ENCODE measurements around the gene BARHL2. TPM values are rescaled to one million over a fixed set of nuclear protein-coding genes. Genes with fewer than 3 reads are reported as not detected.

BARHL2 gene
- polyA plus RNA-seq, 3 donors from 2014 or later: not detected

GRCh38 chr1:90712915-90713730, 4.0 kb downstream of the BARHL2 start:
- Mint-ChIP-seq H3K4me1 (peaks cover 12 to 17% of the 10 kb centered on the region in 2 donors), H3K9me3 (peaks cover 0 to 4% (median 0%) of the 10 kb centered on the region in 6 donors), H3K27me3 (ENCODE audit: low read depth in 3 of 3) (peaks cover 41 to 61% (median 57%) of the 10 kb centered on the region in 3 donors), H3K36me3 (peaks cover 0 to 4% (median 0%) of the 10 kb centered on the region in 3 donors), H3K4me3 (peak overlapping the region in 1 of 5 donors; percentile 34), H3K27ac (no peak overlapping the region)
- DNase-seq: no peak

GRCh38 chr1:90712153-90712856, 4.8 kb downstream of the BARHL2 start:
- Mint-ChIP-seq H3K27me3 (ENCODE audit: low read depth in 3 of 3) (peaks cover 45 to 64% (median 60%) of the 10 kb centered on the region in 3 donors), H3K4me3 (no peak overlapping the region), H3K4me1 (peaks cover 10 to 14% of the 10 kb centered on the region in 2 donors), H3K9me3 (peaks cover 0 to 4% (median under 1%) of the 10 kb centered on the region in 6 donors), H3K27ac (no peak overlapping the region), H3K36me3 (peaks cover 0 to 4% (median 0%) of the 10 kb centered on the region in 3 donors)
- DNase-seq: no peak

- H3K9me3 Mint-ChIP-seq: peaks cover 0 to 4% (median under 1%) of the 10 kb centered on the region in 6 donors
- H3K36me3 Mint-ChIP-seq: peaks cover 0 to 4% (median 0%) of the 10 kb centered on the region in 3 donors
- no peak overlapping the region for H3K4me3 Mint-ChIP-seq
- H3K4me1 Mint-ChIP-seq: peaks cover 11 to 14% of the 10 kb centered on the region in 2 donors
- H3K27ac Mint-ChIP-seq: no peak overlapping the region
- peaks cover 41 to 60% (median 57%) of the 10 kb centered on the region in 3 donors for H3K27me3 Mint-ChIP-seq (ENCODE audit: low read depth in 3 of 3)
- DNase-seq: no peak
Observed at GRCh38 chr1:90711696-90712095, 5.4 kb downstream of the BARHL2 start.

GRCh38 chr1:90710579-90711536, 6.2 kb downstream of the BARHL2 start:
- Mint-ChIP-seq H3K9me3 (peaks cover 0 to 7% (median under 1%) of the 10 kb centered on the region in 6 donors), H3K27me3 (ENCODE audit: low read depth in 3 of 3) (peaks cover 37 to 58% (median 51%) of the 10 kb centered on the region in 3 donors), H3K36me3 (peaks cover 0 to 4% (median 0%) of the 10 kb centered on the region in 3 donors), H3K4me3 (no peak overlapping the region), H3K4me1 (peaks cover 10 to 12% of the 10 kb centered on the region in 2 donors), H3K27ac (no peak overlapping the region)
- DNase-seq: no peak

GRCh38 chr1:90709535-90709934, 7.6 kb downstream of the BARHL2 start:
- H3K4me1 Mint-ChIP-seq: peaks cover 10 to 12% of the 10 kb centered on the region in 2 donors
- peaks cover 47 to 62% (median 52%) of the 10 kb centered on the region in 3 donors for H3K27me3 Mint-ChIP-seq (ENCODE audit: low read depth in 3 of 3)
- H3K9me3 Mint-ChIP-seq: peaks cover 0 to 19% (median under 1%) of the 10 kb centered on the region in 6 donors
- DNase-seq: no peak
- H3K27ac Mint-ChIP-seq: no peak overlapping the region
- no peak overlapping the region for H3K4me3 Mint-ChIP-seq
- H3K36me3 Mint-ChIP-seq: peaks cover 0 to 10% (median 0%) of the 10 kb centered on the region in 3 donors

GRCh38 chr1:90708826-90709225, 8.3 kb downstream of the BARHL2 start:
- peaks cover 42 to 61% (median 52%) of the 10 kb centered on the region in 3 donors for H3K27me3 Mint-ChIP-seq (ENCODE audit: low read depth in 3 of 3)
- no peak overlapping the region for H3K27ac Mint-ChIP-seq
- peaks cover 0 to 10% (median 0%) of the 10 kb centered on the region in 3 donors for H3K36me3 Mint-ChIP-seq
- no peak for DNase-seq
- H3K4me1 Mint-ChIP-seq: peaks cover 10 to 12% of the 10 kb centered on the region in 2 donors
- H3K4me3 Mint-ChIP-seq: no peak overlapping the region
- peaks cover 0 to 22% (median under 1%) of the 10 kb centered on the region in 6 donors for H3K9me3 Mint-ChIP-seq

- no peak overlapping the region for H3K4me3 Mint-ChIP-seq
- peaks cover 10 to 12% of the 10 kb centered on the region in 2 donors for H3K4me1 Mint-ChIP-seq
- DNase-seq: no peak
- peaks cover 0 to 7% (median 0%) of the 10 kb centered on the region in 3 donors for H3K36me3 Mint-ChIP-seq
- peaks cover 39 to 63% (median 49%) of the 10 kb centered on the region in 3 donors for H3K27me3 Mint-ChIP-seq (ENCODE audit: low read depth in 3 of 3)
- H3K9me3 Mint-ChIP-seq: peaks cover 0 to 22% (median 0%) of the 10 kb centered on the region in 6 donors
- H3K27ac Mint-ChIP-seq: no peak overlapping the region
Observed at GRCh38 chr1:90708236-90708786, 8.8 kb downstream of the BARHL2 start.

- DNase-seq: no peak
- Mint-ChIP-seq H3K9me3 (peaks cover 0 to 22% (median 0%) of the 10 kb centered on the region in 6 donors), H3K27ac (no peak overlapping the region), H3K27me3 (ENCODE audit: low read depth in 3 of 3) (peaks cover 36 to 55% (median 41%) of the 10 kb centered on the region in 3 donors), H3K36me3 (peaks cover 0 to 6% (median 0%) of the 10 kb centered on the region in 3 donors), H3K4me3 (peak overlapping the region in 2 of 5 donors; percentile 2 to 32), H3K4me1 (peaks cover 10 to 12% of the 10 kb centered on the region in 2 donors)
Observed at GRCh38 chr1:90707363-90707710, 9.8 kb downstream of the BARHL2 start.

- no peak for DNase-seq
- Mint-ChIP-seq H3K9me3 (peaks cover 0 to 22% (median 0%) of the 10 kb centered on the region in 6 donors), H3K4me1 (peaks cover 8 to 12% of the 10 kb centered on the region in 2 donors), H3K4me3 (peak overlapping the region in 2 of 5 donors; percentile 2 to 32), H3K36me3 (peaks cover 0 to 6% (median 0%) of the 10 kb centered on the region in 3 donors), H3K27me3 (ENCODE audit: low read depth in 3 of 3) (peaks cover 35 to 49% (median 38%) of the 10 kb centered on the region in 3 donors), H3K27ac (no peak overlapping the region)
Observed at GRCh38 chr1:90706437-90707362, 10.4 kb downstream of the BARHL2 start.

- no peak for DNase-seq
- Mint-ChIP-seq H3K27me3 (ENCODE audit: low read depth in 3 of 3) (peaks cover 38 to 48% (median 42%) of the 10 kb centered on the region in 3 donors), H3K36me3 (peaks cover 0 to 6% (median 0%) of the 10 kb centered on the region in 3 donors), H3K27ac (no peak overlapping the region), H3K4me1 (peaks cover 8 to 12% of the 10 kb centered on the region in 2 donors), H3K9me3 (peaks cover 0 to 22% (median 0%) of the 10 kb centered on the region in 6 donors), H3K4me3 (peak overlapping the region in 3 of 5 donors; percentile 11 to 19 (median 14))
Observed at GRCh38 chr1:90705956-90706355, 11.1 kb downstream of the BARHL2 start.

- no peak overlapping the region for H3K27ac Mint-ChIP-seq
- H3K4me3 Mint-ChIP-seq: no peak overlapping the region
- peaks cover 0 to 6% (median 0%) of the 10 kb centered on the region in 3 donors for H3K36me3 Mint-ChIP-seq
- H3K4me1 Mint-ChIP-seq: peaks cover 8 to 12% of the 10 kb centered on the region in 2 donors
- no peak for DNase-seq
- H3K9me3 Mint-ChIP-seq: peaks cover 0 to 22% (median 0%) of the 10 kb centered on the region in 6 donors
- peaks cover 35 to 41% (median 39%) of the 10 kb centered on the region in 3 donors for H3K27me3 Mint-ChIP-seq (ENCODE audit: low read depth in 3 of 3)
Observed at GRCh38 chr1:90704817-90705216, 12.3 kb downstream of the BARHL2 start.

- peaks cover 11 to 20% (median 12%) of the 10 kb centered on the region in 3 donors for H3K27me3 Mint-ChIP-seq (ENCODE audit: low read depth in 3 of 3)
- H3K27ac Mint-ChIP-seq: no peak overlapping the region
- DNase-seq: no peak
- H3K4me1 Mint-ChIP-seq: no peaks in the 10 kb centered on the region
- no peaks in the 10 kb centered on the region for H3K36me3 Mint-ChIP-seq
- H3K9me3 Mint-ChIP-seq: peaks cover 0 to 3% (median 0%) of the 10 kb centered on the region in 6 donors
- no peak overlapping the region for H3K4me3 Mint-ChIP-seq
Observed at GRCh38 chr1:90694846-90695245, 22.3 kb downstream of the BARHL2 start.

All from immature natural killer cell (primary cell).